NCI-H446 treated with DMSO at 0.1 percent for 48 hours (cell line): ENCODE results near the gene ZDHHC1.
A peak's percentile ranks its signal among the peaks of the same experiment; 100 is the strongest.

Source experiments
- DNase-seq: peaks from one replicate; lab custom pipeline; 2025; lab: John Stamatoyannopoulos, UW

Gene ZDHHC1, protein sequence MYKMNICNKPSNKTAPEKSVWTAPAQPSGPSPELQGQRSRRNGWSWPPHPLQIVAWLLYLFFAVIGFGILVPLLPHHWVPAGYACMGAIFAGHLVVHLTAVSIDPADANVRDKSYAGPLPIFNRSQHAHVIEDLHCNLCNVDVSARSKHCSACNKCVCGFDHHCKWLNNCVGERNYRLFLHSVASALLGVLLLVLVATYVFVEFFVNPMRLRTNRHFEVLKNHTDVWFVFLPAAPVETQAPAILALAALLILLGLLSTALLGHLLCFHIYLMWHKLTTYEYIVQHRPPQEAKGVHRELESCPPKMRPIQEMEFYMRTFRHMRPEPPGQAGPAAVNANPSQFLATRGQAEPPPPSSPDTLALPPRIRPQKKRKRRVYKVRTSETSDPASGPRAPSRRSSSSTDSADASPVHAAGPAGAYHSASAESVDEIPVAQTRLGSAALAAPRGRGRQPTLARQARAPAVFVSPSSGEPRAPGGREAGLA

DNA sequence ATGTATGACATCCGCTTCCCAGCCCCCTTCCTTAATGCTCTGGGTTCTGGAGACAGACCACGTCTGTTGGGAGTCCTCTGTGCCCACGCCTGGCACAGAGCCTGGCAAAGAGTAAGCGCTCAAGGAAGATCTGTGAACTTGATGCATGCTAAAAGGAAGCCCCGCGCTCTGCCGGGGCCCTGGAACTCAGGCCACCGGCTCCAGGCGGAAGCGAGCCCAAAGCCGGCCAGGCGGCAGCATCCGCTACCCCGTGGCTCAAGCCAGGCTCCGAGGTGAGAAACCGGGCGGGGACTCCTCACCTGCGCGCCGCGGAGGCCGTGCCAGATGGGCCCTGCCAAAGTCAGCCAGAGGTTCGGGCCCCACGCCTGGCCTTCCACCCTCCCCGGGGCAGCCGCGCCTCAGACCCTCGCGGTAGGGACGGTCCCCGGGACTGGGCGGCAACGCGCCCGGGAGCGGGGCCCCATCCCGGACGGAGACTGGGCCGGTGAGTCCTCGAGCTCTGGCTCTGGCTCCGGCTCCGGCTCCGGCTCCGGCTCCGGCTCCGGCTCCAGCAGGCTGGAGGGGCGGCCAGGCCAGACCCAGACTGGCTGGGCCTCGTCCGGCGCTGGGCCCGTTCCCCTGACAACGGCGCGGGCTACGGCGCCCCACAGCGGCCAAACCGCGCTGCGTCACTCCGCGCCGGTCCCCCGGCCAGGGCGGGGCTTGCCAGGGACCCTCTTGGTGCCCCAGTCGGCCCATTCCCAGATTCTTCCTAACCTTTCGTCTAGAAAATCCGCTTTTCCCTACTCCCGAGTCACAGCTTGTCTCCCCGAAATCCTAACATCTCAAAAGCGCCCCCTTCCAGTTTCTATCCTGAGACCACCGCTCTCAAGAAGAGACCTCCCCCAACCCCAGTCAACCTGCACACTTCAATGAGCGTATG, at the start of gene ZDHHC1:
Gene ZDHHC1, minus strand, starts transcription at position 606 of the 922 bp plus-strand sequence. CDS start 8,702 bp downstream, outside the sequence.
- DNase-seq: no peak

DNA sequence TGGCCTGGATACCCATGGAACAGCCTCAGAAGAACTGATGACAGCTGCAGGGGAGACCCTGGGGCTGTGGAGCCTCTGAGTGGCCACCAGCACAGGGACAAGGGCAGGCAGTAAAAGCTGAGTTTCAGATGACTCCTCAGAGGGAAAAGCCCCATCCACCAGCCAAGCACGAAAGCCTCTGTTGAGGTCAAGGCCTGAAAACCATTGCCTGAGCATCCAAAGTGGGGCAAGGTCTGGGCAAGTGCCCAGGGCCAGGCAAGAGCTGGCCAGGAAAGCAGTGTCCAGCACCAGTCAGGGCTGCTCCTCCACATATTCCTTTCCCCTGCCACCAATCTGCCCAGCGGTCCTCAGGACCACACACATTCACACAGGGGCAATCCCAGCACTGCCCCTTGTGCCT, 48.3 kb upstream of the ZDHHC1 start:
- DNase-seq: no peak

DNA sequence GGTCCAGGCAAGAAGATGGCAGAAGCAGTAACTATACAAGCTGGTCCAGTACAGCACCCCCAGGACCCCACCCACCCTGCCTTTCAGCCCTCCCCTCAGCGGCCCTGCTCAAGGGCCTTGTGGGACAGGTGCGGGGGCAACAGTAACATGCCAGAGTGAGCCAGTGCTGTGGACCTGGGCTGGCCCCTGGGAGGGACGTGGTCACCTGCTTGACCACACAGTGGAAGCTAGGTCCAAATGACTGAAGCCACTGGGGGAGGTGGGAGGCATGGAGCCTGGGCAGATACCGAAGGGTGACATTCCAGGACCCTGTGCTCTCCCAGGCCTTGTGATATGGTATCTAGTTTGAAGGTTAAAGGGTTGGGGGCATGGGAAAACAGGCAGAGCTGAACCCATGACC, 47.4 kb upstream of the ZDHHC1 start:
- no peak for DNase-seq

DNA sequence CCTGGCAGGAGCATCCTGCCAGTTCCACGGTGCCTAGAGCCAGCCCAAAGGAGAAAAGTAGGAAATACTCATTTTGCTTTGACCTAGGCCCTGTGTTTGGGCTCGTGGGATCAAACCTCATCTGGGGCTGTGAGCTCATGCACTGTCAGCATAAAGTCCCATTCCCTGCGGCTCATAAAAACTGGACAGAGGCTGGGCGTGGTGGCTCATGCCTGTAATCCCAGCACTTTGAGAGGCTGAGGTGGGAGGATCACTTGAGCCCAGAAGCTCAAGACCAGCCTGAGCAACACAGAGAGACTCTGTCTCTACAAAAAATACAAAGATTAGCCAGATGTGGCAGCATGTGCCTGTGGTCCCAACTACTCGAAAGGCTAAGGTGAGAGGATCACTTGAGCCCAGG, 46.8 kb upstream of the ZDHHC1 start:
- no peak for DNase-seq

DNA sequence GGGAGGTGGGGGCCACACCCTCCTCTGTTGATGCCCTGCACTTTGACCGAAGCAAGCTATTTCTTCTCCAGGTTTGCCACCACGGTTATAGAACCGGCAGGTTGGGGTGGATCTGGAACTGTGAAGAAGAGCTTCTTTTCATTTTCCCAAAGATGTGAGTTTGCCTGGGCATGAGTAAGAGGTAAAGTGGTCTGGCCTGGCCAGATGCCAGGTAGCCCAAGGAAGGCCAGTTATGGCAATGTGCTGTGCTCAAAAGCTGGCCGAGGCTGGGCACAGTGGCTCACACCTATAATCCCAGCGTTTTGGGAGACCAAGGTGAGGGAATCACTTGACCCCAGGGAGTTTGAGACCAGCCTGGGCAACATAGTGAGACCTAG, 46.0 kb upstream of the ZDHHC1 start:
- DNase-seq: no peak

DNA sequence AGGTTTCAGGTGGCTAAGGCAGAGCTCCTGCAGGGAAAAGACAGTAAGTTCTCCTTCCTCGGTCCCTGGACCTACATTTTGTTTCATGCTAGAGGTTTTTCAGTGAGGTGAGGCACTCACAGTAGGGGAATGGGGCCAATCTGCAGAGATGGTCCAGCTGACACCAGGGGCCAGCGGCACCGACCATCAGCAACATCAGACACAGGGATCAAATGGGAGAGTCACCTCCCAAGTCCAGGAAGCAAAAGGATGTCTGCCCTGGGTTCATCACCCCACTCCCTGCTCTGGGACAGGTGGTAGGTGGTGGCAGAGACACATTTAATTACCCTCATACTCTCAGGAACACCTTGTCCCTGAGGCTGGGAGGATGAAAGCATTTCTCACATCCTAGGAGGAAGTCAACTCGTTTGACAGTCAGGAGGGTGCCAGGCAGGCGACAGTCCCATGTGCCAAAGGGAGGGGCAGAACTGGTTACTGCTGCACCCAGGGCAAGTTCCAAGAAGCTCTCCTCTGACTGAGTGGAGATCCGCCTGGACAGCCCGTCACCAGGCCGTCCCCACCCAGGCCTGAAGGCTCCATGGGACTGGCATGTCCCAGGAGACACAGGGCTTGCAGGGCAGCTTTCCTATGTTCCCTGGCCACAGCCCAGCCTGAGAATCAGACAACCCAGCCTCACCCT, 45.5 kb upstream of the ZDHHC1 start:
- DNase-seq: no peak

DNA sequence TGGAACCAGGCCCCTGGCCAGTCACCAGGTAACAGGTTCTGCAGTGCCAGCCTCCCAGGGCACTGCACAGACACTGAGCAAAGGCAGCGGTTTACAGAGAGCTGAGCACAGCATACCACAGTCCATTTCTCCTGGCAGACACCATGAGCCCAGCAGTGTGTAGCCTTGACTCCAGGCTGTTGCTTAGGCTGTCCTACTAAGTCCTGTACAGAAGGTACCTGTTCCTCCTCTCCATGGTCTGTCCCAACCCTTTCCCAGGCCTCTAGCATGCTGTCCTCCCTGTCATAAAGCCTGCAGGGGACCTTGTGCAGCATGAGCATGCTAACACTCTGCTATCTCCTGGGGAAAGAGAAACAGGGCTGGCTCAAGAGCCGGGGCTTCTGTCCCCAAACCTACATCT, 44.7 kb upstream of the ZDHHC1 start:
- DNase-seq: no peak

DNA sequence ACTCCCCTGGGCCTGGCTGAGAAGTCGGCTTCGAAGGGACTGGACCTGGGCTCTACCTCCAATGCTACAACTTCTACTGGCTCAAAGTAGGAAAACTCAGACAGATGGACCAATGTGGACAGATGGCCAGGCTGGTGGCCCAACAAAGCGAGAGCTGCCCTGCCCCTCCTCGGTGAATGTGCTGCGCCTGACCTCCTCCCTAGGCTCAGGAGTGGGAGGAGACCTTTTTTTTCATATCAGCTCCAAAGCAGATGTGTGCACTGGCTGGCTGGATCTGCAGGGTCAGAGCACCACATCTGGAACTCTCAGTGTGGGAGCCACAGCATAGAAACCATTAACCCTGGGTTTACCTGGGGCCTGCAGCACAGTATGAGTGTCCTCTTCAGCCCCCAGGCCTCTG, 43.9 kb upstream of the ZDHHC1 start:
- no peak for DNase-seq

DNA sequence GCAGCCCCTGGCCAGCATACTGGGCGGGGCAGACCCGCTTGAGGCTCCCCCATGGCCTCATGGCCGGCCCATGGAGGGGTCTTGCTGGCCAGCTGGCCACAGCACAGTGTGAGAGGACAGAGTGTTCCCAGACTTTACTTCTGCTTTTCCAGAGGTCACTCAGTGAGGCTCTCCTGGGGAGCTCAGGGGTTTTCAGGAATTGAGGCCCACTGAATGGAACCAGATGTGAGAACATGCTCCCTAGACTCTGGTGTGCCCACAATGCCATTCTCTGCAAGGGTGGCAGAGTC, 43.5 kb upstream of the ZDHHC1 start:
- no peak for DNase-seq

DNA sequence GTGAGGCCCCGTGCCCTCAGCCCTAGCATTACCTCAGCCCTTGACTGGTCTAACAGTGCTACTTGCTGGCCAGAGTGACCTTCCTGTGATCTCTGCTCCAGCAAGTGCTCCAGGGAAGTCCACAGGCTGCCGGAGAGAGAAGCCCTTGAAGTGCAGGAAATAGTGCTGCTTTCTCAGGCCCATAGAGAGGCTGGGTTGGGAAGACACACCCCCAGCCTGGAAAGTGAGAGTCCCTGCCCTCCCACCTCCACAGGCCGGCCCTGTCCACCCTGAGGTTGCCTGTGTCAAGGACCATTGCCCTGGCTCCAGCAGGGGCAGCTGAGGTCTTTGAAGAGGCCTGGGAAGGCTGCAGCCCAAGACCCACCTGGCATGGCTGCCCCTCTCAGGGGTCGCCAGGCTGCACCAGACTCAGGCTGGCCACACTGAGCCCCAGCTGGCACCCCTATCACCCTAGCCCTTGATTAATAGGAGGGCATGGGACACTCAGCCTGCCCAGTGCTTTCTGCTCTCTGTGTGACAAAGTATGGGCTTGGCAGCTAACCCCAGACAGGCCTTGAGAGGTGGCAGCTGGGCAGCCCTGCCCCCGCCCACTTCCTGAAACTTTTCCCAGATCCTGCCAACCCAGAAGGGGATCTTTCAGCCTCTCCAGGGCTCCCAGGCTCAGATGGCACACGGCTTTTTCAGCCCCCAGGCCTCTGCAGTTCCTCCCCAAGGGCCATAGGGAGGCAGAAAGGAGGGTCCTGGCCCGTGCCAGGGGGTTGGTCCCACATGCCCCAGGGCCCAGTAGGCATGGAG, 43.0 kb upstream of the ZDHHC1 start:
- DNase-seq: peak; percentile 14

DNA sequence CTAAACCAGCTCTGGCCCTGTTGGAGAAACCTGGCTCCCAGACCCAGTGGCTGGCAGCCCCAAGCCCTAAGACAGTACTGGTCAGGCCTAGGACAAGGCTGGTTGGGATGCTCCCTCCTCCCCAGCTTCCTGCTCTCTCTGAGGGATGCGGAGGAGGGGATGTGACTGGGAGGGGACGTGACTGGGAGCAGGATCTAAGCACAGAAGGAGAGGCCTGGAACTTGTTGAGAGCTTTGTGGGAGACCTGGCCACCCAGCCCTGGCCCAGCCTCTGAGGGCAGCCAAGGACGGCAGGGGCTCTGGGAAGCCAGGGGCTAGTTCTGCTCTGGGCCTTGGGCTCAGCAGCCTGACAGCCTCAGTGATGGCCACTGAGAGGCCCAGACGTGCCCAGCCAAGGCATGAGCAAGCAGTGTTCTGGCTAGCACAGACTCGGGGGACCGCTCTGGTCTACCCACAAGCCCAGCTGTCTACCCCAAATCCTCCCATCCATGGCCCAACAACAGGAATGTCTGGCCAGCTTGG, 41.9 kb upstream of the ZDHHC1 start:
- DNase-seq: no peak

DNA sequence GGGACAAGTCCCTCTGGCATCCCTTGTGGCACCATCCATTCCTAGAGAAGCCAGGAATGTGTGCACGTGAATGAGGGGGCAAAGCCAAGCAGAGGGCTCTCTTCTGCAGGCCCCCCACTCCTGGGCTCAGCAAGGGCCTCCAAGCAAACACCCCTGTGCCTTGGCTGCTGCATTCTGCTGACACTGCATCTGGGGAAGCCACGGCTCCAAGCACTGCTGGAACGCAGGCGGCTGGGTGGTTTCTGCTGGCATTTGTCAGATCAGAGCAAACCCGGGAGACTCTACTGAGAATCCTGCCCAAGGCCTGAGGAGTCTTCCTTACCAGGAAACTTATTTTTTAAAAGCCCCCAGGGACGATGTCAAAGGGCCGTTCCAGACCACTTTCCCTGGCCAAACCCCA, 41.3 kb upstream of the ZDHHC1 start:
- no peak for DNase-seq

DNA sequence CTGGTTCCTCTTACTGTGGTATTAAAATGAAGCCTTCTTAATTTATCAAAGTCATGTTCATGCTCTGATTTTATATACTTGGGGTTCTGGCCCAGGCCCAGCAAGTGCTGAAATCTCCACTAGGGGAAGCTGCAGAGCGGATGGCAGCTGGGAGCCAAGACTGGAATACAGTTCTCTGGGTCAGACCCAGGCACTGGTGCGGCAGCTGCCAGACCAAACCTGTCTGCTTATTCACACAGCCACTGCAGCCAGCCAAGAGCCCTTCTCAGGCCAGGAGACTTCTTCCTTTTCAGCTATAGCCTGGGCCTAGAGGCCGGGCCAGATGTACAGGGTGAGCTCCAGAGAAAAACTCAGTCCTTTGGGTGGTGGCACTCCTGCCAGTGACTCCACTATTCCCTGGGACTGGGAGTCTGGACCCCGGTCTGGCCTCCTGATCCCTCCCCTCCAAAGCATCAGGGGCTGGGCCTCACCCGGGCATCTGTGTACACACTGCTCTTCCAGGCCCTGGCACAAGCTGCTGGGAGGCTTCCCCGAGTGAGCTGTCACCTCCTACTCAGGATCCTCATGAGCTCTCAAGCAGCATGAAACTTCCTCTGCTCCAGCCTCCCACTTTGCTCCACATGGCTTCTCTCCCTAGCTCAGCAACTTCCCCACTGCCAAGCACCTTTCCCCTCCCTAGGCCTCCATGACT, 40.3 kb upstream of the ZDHHC1 start:
- DNase-seq: peak; percentile 71

DNA sequence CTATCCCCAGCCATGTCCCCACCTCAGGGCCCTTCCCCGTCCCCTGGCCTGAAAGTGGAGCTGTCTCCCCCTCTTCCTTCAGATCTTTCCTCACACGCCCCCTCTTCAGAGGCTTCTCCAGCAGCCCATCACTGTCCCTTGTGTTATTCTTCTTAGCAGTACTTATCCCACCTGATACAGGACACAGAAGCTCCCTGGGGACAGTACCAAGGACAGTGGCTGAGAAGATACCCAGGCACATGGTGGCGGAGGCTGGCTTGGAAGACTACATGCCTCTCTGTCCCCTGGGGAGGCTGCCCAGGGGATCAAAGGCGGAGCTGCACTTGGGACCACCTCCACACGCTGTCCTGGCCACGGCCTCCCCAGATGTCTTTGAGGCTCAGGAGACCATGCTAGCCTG, 38.6 kb upstream of the ZDHHC1 start:
- DNase-seq: no peak

DNA sequence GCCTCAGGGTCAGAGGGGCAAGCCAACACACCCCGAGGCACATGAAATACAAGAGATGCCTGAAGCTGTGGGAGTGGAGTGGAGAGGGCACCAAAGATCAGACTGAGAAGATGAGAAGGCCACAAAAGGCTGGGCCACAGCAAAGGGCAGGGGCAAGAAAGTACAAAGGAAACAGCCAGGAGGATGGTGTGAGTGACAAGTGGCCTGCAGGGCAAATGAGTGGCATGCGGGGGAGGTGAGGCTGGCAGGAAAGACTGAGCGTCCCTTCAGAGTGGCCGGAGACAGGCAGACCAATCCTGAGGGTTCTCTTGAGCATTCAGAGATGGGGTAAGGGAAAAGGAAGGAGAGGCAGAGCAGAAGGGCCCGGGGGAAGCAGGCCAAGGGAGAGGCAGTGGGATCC, 37.8 kb upstream of the ZDHHC1 start:
- DNase-seq: no peak

DNA sequence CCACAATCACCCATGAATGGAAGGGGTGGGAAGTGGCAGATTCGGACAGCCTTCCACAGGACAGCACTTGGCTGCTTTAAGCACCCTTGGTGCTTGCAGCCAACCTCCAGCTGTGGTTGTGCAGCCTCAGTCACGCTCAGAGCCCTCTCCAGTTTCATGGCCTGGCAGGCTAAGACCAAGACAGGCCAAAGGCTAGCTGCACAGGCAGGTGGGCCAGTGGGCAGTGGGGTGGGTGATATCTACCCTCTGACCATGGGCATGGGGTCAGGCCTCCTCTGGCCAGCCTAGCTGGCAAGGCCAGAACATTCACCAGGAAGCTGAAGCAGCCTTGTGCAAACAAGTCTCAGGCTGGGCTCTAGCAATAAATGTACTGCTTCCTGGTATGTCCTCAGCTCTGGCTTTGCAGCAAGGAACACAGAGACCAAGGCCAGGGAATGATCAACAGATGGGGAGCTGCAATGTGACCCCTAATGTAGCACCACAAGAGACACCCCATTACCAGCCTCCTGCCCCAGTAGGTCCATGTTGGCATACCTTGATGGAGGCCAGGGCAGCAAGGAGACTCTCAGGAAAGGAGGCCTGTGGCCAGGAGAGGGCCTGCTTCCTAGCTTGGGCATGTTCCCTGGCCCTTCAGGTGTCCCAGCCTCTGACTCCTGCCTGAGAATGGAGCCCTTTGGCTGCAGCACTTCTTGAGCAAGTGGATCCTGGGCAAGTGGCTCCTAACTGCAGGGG, 35.6 kb upstream of the ZDHHC1 start:
- no peak for DNase-seq

DNA sequence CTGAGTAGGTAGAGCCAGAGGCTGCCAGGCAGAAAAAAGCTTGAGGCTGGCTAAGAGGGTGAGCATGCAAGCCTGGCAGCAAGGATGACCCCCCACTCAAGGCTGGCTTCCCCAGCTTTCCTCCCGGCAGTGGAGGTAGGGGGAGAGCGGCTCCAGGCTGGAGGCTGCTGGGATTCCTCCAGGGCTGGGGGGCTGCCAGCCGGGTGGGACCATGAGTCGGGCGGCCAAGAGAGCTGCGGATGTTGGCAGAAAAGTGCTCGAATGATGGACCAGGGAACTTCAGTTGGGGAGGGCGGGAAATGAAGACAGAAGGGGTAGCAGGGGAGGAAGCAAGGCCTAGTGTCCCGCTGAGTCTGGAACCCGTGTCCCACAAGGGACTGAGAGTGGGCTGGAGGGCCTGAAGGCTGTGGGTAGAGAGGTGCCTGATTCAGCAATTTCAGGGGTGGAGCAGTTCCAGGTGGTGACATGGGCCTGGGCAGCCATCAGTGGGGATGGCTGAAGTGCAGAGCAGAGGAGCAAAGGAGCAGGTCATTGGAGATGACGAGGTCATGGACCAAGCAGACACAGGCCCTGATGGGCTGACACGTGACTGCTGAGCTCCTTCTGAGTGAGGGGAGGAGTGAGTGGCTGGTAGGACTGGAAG, 34.9 kb upstream of the ZDHHC1 start:
- DNase-seq: no peak

DNA sequence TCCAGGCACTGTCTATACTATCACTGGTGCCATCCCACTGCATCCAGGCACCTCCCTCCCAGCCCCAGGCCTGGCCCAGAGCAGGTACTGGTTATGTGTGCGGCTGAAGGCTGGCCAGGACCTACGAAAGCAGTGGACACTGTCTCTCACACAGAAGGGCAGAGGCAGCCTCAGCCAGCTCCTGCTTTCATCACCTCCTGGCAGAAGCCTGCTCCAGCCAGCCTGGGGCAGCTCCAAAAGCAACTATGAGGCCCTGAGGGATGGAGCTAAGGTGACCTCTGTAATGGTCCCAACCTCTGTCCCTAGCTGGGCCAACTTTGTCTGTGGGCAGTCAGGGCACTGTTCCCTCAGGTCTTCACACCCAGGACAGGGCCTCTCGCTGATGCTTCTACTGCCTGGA, 33.5 kb upstream of the ZDHHC1 start:
- DNase-seq: no peak

DNA sequence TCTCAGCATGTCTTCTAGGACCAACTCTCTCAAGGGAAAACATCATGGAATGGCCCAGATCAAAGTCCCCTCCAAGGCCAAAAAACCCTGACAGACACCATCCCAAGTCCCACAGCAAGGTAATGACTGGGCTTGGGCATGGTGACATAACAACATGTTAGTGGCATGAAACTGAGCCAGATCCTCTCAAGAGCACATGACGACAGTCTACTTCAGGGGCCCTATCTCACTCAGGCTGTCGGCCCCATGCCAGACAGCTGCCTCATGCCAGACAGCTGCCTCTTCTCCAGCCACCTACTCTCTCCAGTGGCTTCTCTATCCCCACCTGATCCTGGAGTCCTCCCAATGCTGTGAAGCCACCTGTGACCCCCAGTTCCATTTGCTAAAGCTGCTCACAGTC, 33.1 kb upstream of the ZDHHC1 start:
- no peak for DNase-seq

DNA sequence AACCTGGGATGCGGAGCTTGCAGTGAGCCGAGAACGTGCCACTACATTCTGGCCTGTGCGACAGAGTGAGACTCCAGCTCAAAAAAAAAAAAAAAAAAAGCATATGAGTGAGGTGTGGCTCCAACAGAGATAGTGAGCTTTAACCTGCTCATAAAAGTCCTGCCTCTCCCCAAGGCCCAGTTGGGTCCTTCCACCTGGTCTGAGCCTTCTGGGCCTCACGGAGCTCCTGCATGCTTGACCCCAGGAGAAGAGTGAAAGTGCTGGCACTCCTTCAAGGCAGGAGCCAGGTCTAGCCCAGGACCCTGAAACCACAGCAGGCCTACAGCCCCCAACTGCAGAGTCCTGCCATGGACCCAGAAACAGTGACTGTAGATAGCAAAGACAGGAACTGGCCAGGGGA, 32.3 kb upstream of the ZDHHC1 start:
- DNase-seq: no peak
